Islet precursor cell (in vitro differentiated cells): Measurements from ENCODE around the gene VCX.
"Not testable (repeated sequence)": the region's sequence is repeated elsewhere in the genome, so short reads cannot be mapped to it uniquely, and the experiment has no call there.

Experiments used
- DNase-seq: peaks from one replicate; pipeline ENCODE4 v3.0.0-alpha.2; 2018

Gene VCX

DNA sequence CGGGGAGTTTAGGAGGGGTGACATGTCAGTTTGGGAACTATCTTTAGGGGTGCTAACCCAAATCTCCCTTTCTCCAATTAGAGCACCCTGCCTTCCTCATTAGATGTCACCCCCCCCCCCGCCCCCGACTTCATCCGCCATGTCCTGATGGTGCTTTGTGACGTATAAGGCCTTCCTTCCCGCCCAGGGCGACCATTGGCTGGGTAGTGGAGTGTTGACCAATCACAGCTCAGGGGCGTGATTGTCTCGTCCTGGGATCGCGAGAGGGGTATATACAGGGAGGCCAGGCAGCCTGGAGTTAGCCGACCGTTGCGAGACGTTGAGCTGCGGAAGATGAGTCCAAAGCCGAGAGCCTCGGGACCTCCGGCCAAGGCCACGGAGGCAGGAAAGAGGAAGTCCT is at the start of gene VCX:
Gene VCX (plus strand): TSS at position 301 of the 400 bp plus-strand sequence. CDS start 33 bp downstream, at position 334.
- DNase-seq = not testable (repeated sequence)

DNA sequence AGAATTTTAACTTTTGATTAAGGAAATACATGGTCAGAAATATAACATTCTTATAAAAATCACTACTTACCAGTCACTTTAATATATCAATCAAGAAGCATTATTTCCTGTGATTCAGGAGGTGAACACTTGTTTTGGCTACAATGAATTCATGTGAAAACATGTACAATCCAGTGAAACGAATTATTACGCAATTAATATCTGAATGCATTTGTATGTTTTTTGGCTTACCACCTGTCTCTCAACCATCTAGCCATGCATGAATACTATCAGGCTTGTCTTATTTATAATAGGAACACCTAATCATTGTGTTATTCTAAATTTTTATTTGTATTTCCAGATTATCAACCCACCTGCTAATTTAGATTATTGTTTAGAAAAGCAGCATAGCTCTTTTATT is 44.6 kb upstream of the VCX start:
- DNase-seq = no peak

DNA sequence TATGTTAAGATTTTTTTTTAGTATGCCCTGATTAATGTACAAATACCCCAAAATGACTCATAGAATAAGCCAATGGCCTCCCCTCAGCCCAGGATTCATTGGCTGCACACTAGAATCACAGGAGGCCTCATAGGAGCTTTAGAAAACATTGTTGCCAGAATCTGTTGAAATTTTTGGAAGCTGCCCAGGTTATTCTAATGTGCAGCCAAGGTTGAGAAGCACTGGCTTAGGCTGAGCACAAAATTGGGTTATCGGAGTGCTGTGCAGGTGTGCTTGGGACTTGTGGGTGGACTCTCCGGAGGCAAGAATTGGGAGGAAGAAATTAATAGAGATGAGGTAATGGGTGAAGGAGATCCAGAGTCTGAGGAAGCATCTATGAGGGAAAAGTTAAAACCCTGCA is 41.3 kb upstream of the VCX start:
- DNase-seq = no peak

DNA sequence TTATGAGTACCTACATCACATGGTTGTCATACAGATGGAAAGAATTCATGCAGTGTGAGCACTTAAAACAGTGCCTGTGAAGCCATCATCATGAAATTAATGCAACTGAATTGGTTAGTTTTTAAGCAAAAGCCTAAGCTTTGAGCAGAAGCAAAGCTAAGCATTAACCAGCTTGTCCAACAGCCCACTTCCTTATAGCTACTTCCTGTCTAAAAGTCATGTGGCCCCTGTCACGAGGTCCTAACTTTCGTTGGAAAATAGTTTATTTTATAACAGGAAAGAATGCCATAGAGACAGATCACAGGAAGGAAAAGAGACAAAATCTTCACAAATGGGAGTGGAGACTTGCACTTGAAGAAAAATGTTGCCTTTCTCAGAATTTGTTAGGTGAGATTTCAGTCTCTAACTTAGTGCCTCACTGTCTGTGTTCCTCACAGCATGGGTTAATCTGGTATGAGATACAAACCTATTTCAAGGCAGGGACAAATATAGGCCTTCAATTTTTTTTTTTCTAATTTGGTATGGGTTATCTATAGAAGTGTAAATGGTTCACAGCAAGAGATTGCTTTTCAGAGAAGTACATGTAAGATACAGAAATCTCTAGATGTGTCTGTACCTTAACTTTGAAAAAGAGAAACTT is 27.7 kb upstream of the VCX start:
- no peak for DNase-seq

DNA sequence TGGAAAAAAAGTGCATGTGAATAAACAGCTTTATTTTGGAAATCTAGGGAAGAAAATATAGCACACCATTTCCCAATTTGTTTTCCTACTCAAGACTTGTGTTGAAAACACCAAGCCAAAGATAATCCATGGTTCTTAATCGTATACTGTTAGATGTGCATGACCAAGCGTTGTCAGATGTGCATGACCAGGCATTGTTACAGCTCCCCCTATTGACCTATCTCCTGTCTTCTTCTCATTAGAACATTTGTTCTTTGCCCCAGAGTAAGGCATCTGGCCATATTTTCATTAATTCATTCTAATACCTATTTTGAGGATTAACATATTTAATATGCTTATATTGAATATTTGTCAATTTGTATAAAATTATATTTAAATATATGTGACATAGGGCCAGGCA is 14.4 kb upstream of the VCX start:
- DNase-seq = no peak

DNA sequence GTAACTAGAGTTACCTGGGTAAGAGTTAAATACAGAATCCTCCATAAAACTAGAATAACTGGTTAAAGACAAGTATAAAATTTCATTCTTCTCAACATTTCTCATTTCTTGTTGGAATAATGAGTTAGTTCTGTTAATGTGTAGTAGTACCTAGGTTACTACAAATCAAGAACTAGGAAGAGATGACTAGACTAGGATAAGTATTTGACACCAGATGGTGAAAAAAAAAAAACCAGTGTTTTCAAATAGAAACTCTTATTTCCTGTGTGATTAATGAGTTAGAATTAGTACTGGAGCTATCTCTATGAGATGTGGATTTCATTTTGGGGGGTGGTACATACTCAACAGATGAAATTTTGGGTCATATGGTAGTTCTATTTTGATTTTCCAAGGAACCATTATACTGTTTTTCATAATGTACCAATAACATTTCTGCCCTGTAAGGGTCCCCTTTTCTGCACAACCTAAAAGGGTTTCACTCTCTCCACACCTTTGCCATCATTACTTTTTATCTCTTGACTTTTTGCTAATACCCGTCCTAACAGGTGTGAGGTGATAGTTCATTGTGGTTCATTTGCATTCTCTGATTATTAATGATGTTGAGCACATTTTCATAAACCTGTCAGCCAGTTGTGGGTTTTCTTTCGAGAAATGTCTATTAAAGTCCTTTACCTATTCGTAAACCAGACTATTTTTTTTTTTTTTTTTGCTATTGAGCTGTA is 1.7 kb upstream of the VCX start:
- DNase-seq = no peak

DNA sequence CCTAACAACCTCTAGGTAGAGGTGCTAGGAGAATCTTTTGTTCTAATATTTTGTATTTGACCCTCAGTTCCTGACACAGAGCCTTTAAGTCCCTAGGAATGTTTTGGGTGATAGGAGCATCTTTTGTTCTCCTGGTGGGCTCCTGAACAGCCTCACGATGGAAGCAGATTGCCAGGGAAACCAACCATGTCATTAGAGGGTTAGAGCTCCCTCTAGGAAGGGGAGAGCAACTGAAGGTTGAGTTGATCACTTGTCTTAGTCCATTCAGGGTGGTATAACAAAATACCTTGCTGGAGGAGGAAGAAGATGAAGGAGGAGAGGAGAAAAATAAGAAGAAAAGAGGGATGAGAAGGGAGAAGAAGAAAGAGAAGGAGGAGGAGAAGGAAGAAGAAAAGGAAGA is 9.2 kb downstream of the VCX start:
- DNase-seq = no peak

DNA sequence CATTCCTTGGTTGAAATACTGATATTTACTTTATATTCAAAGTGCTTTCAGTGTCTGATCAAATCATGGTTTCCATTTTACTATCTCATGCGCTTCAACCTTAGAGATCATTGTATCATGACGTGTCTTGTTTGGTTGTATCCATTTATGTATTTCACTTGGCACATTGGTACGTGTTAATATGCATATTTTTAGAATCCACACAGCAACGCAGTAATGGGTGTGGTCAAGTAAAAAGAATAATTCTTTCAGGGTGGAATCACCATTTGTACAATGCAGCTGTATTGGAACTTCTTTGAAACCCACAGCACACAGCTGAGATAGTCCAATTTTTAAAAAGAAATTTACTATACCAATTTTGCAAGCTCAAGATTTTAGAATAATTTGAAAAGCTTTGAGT is 29.1 kb downstream of the VCX start:
- no peak for DNase-seq

DNA sequence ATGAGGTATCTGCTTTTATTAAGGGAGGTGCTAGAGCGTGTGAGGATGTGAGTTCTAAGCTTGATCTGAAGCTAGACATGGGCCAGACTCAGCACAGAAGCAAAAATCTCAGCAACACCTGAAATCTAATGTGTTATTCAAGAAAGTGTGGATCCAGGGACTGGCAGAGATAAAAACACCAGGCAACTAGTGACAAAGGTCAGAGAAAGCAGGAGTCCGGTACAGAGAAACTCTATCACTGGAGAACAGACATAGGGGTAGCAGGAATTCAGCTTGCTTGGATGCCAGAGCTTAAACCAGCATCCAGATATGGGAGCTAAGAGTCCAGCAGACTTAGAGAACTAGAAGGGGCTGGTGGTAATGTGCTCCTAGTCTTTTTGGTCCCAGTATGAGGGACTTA is 34.0 kb downstream of the VCX start:
- no peak for DNase-seq

DNA sequence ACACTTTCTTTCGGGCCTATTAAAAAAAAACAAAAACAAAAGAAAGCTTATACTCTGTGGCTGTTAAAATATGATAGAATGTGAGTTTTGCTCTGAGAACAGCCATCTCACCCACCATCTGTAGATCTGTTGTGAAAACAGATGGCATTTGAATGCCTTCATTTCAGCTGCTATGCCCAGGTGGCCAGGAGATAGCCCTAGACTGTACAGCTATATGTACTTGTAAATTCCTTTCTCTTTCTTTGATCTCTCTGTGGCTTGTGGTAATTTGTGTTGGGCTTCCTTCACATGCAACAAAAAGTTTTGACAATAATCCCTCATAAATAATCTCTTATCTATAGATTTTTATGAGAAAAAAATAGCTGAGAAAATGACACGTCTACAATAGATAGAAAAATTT is 46.2 kb downstream of the VCX start:
- DNase-seq = no peak

DNA sequence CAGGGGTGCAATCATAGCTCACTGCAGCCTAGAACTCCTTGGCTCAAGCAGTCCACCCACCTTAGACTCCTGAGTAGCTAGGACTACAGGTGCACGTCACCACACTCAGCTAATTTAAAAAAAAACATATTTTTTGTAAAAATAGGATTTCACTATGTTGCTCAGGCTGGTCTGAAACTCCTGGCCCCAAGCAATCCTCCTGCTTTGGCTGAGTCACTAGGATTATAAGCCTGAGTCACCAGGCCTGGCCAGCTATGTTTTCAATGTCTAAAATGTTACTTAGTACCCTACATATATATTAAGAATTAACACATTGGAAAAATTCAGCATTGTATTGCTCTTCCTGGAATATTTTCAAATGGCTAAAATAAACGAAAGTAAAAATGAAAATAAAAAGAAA is 46.7 kb downstream of the VCX start:
- DNase-seq = no peak

DNA sequence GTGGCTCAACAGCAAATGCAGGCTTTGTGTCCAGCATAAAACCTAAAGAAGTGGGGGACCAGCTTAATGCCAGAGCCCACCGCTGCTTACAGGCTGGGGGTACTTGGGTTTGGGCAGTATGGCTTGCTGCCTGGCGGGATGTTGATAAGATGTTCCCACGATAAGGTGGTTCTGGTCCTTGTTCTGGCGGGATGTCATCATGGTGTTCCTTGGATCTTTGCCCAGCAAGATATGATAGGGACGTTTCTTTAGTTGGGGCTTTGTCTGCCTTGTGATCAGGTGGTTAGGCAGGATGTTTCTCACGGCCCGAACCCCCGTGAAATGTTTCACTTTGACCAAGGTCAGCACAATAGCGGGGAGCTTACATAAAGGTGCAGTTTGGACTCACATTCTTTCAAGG is 49.0 kb downstream of the VCX start:
- no peak for DNase-seq
